H1 (cell line): Measurements from ENCODE around the gene NHERF2.

Experiments used
- MAFK ChIP-seq: IDR thresholded peaks from 2 replicates; pipeline ENCODE4 v1.6.1; 2012; ENCODE audit warnings: low read depth, mild to moderate bottlenecking, improper control_type of control experiment, low read length
- PHF8 ChIP-seq: fragments of 200-600 bp; sonication (generic); conservative IDR thresholded peaks from 2 replicates; pipeline ENCODE4 v1.7.1; 2012; ENCODE audit warnings: low read depth, mild to moderate bottlenecking, inconsistent platforms, low read length, moderate library complexity
- POLR2A ChIP-seq, 2 experiments: IDR thresholded peaks; 1 replicate in 1 of 2; 2 replicates in 1 of 2; pipeline ENCODE4 v1.6.1; 2011; ENCODE audit warnings: low read depth in 2 of 2, low read length in 2 of 2, mild to moderate bottlenecking in 2 of 2; ENCODE audit errors: control extremely low read depth in 1 of 2
- SIN3A ChIP-seq, 2 experiments: IDR thresholded peaks in 1 of 2; conservative IDR thresholded peaks in 1 of 2; 2 replicates each; pipeline ENCODE4 v1.6.1; 2011 to 2012; ENCODE audit warnings: low read length in 2 of 2, improper control_type of control experiment in 1 of 2, low read depth in 1 of 2, mild to moderate bottlenecking in 1 of 2
- SUZ12 ChIP-seq: fragments of 200-600 bp; sonication (generic); IDR thresholded peaks from 2 replicates; pipeline ENCODE4 v1.6.1; 2012; ENCODE audit warnings: mild to moderate bottlenecking, inconsistent platforms, low read length, moderate library complexity, mixed read lengths
- TAF1 ChIP-seq: IDR thresholded peaks from 2 replicates; pipeline ENCODE4 v1.6.1; 2011; ENCODE audit warnings: mild to moderate bottlenecking, low read depth, low read length
- TCF12 ChIP-seq: IDR thresholded peaks from 2 replicates; pipeline ENCODE4 v1.6.1; 2011; ENCODE audit warnings: low read depth, mild to moderate bottlenecking, low read length
- YY1 ChIP-seq: IDR thresholded peaks from 2 replicates; pipeline ENCODE4 v1.6.1; 2011; ENCODE audit warnings: low read depth, mild to moderate bottlenecking, low read length
- TF ChIP-seq, protein P1 (sequence below), 3 experiments: IDR thresholded peaks; 1 replicate in 2 of 3; 2 replicates in 1 of 3; pipeline versions ENCODE4 v1.5.1 to v1.6.1; 2011; ENCODE audit warnings: low read length in 3 of 3, mild to moderate bottlenecking in 3 of 3, inconsistent platforms in 2 of 3, low read depth in 1 of 3, moderate library complexity in 1 of 3; ENCODE audit not compliant: insufficient read depth in 1 of 3; ENCODE audit errors: control extremely low read depth in 1 of 3
- TF ChIP-seq, protein P2 (sequence below): IDR thresholded peaks from 2 replicates; pipeline ENCODE4 v1.6.1; 2012; ENCODE audit warnings: low read length, inconsistent platforms
- TF ChIP-seq, protein P3 (sequence below): IDR thresholded peaks from 2 replicates; pipeline ENCODE4 v1.6.1; 2012; ENCODE audit warnings: inconsistent platforms
- TF ChIP-seq, protein P4 (sequence below): IDR thresholded peaks from 2 replicates; pipeline ENCODE4 v1.6.1; 2012; ENCODE audit warnings: inconsistent platforms
- TF ChIP-seq, protein P5 (sequence below): IDR thresholded peaks from 2 replicates; pipeline ENCODE4 v1.6.1; 2011; ENCODE audit warnings: low read length, improper control_type of control experiment

DNA sequence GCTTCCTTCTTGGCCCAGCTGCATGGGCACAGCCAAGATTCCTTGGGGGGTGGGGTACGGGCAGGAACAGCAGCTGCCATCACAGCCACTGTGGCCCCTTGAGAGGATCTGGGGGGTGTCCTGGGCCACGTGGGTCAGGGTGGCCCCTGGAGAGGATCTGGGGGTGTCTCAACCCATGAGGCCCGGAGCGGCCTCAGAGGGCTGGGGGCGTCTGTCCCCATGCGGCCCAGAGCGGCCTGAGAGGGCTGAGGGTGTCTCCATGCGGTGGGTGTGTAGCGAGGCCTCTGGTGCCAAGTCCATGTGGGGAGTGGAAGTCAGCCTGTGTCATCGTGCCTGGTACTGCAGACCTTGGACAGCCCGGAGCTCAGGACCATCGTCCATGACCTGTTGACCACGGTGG, 34.8 kb downstream of the NHERF2 start:
- TF ChIP-seq, protein P1, sequence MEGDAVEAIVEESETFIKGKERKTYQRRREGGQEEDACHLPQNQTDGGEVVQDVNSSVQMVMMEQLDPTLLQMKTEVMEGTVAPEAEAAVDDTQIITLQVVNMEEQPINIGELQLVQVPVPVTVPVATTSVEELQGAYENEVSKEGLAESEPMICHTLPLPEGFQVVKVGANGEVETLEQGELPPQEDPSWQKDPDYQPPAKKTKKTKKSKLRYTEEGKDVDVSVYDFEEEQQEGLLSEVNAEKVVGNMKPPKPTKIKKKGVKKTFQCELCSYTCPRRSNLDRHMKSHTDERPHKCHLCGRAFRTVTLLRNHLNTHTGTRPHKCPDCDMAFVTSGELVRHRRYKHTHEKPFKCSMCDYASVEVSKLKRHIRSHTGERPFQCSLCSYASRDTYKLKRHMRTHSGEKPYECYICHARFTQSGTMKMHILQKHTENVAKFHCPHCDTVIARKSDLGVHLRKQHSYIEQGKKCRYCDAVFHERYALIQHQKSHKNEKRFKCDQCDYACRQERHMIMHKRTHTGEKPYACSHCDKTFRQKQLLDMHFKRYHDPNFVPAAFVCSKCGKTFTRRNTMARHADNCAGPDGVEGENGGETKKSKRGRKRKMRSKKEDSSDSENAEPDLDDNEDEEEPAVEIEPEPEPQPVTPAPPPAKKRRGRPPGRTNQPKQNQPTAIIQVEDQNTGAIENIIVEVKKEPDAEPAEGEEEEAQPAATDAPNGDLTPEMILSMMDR (IDR thresholded peaks at IDR 0.05; ENCODE audit: control extremely low read depth in 1 of 3, insufficient read depth in 1 of 3, low read depth in 1 of 3, low read length in 3 of 3): no peak
- no peak for TF ChIP-seq POLR2A (IDR thresholded peaks at IDR 0.05; ENCODE audit: control extremely low read depth in 1 of 2, low read depth in 2 of 2, low read length in 2 of 2)
- TF ChIP-seq, protein P2, sequence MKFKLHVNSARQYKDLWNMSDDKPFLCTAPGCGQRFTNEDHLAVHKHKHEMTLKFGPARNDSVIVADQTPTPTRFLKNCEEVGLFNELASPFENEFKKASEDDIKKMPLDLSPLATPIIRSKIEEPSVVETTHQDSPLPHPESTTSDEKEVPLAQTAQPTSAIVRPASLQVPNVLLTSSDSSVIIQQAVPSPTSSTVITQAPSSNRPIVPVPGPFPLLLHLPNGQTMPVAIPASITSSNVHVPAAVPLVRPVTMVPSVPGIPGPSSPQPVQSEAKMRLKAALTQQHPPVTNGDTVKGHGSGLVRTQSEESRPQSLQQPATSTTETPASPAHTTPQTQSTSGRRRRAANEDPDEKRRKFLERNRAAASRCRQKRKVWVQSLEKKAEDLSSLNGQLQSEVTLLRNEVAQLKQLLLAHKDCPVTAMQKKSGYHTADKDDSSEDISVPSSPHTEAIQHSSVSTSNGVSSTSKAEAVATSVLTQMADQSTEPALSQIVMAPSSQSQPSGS: no peak
- no peak for TF ChIP-seq MAFK
- TF ChIP-seq, protein P3, sequence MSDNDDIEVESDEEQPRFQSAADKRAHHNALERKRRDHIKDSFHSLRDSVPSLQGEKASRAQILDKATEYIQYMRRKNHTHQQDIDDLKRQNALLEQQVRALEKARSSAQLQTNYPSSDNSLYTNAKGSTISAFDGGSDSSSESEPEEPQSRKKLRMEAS: no peak
- TF ChIP-seq, protein P4, sequence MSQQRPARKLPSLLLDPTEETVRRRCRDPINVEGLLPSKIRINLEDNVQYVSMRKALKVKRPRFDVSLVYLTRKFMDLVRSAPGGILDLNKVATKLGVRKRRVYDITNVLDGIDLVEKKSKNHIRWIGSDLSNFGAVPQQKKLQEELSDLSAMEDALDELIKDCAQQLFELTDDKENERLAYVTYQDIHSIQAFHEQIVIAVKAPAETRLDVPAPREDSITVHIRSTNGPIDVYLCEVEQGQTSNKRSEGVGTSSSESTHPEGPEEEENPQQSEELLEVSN: no peak
- no peak for TF ChIP-seq TAF1
- TF ChIP-seq, protein P5, sequence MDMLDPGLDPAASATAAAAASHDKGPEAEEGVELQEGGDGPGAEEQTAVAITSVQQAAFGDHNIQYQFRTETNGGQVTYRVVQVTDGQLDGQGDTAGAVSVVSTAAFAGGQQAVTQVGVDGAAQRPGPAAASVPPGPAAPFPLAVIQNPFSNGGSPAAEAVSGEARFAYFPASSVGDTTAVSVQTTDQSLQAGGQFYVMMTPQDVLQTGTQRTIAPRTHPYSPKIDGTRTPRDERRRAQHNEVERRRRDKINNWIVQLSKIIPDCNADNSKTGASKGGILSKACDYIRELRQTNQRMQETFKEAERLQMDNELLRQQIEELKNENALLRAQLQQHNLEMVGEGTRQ: no peak
- no peak for TF ChIP-seq TCF12
- no peak for TF ChIP-seq SUZ12
- no peak for TF ChIP-seq SIN3A (conservative IDR thresholded peaks at IDR 0.05 in 1 of 2, IDR thresholded peaks at IDR 0.05 in 1 of 2; ENCODE audit: low read depth in 1 of 2, low read length in 2 of 2)
- TF ChIP-seq YY1: no peak
- no peak for TF ChIP-seq PHF8
